ENCODE measurements around the gene MGAT4A.

The MGAT4A gene

GRCh38 chr2:98726735-98727368 lies 4.1 kb downstream of the MGAT4A start:
- DNase-seq = no peak
- TF ChIP-seq EZH2 (optimal IDR thresholded peaks at IDR 0.05; ENCODE audit: low read depth, low read length) (no peak), CTCF (IDR thresholded peaks at IDR 0.05; ENCODE audit: low read length) (no peak), EZH2phosphoT487 (IDR thresholded peaks at IDR 0.05; ENCODE audit: low read length) (no peak)
- no peaks in the 10 kb centered on the region for H3K9me3 ChIP-seq (replicated peaks; ENCODE audit: insufficient read depth, low read length)
- no peak overlapping the region for H3K9ac ChIP-seq (ENCODE audit: low read length)
- H3K9me2 ChIP-seq (replicated peaks; ENCODE audit: insufficient read depth, low read length) = no peaks in the 10 kb centered on the region
- no peak overlapping the region for H2AFZ ChIP-seq (ENCODE audit: low read length)
- H3F3A ChIP-seq (ENCODE audit: insufficient read depth, low read length) = no peaks in the 10 kb centered on the region
- peaks cover 7% of the 10 kb centered on the region; the same call in 1 of the 2 replicates for H3K4me1 ChIP-seq (ENCODE audit: low read length)
- H3K27me3 ChIP-seq (replicated peaks; ENCODE audit: insufficient read depth, low read length) = no peaks in the 10 kb centered on the region
- no peak overlapping the region for H3K27ac ChIP-seq (ENCODE audit: low read length)
- H4K20me1 ChIP-seq (ENCODE audit: insufficient read depth, low read length) = no peaks in the 10 kb centered on the region
- H3K36me3 ChIP-seq (replicated peaks; ENCODE audit: insufficient read depth, low read length) = no peaks in the 10 kb centered on the region
- no peak overlapping the region for H3K4me2 ChIP-seq (ENCODE audit: low read depth, low read length)
- no peaks in the 10 kb centered on the region for H3K79me2 ChIP-seq (ENCODE audit: low read length)
- H3K4me3 ChIP-seq (ENCODE audit: low read length) = no peak overlapping the region

GRCh38 chr2:98726205-98726604 lies 4.7 kb downstream of the MGAT4A start:
- H3K79me2 ChIP-seq (ENCODE audit: low read length) = no peaks in the 10 kb centered on the region
- no peaks in the 10 kb centered on the region for H3F3A ChIP-seq (ENCODE audit: insufficient read depth, low read length)

GRCh38 chr2:98720286-98720685 lies 10.6 kb downstream of the MGAT4A start:
- Histone ChIP-seq H3K36me3 (replicated peaks; ENCODE audit: insufficient read depth, low read length) (no peaks in the 10 kb centered on the region), H3F3A (ENCODE audit: insufficient read depth, low read length) (no peaks in the 10 kb centered on the region), H3K27ac (ENCODE audit: low read length) (no peak overlapping the region), H4K20me1 (ENCODE audit: insufficient read depth, low read length) (no peaks in the 10 kb centered on the region), H3K27me3 (replicated peaks; ENCODE audit: insufficient read depth, low read length) (no peaks in the 10 kb centered on the region), H2AFZ (ENCODE audit: low read length) (no peak overlapping the region), H3K9me3 (replicated peaks; ENCODE audit: insufficient read depth, low read length) (no peaks in the 10 kb centered on the region), H3K9ac (ENCODE audit: low read length) (no peak overlapping the region), H3K79me2 (ENCODE audit: low read length) (no peaks in the 10 kb centered on the region), H3K9me2 (replicated peaks; ENCODE audit: insufficient read depth, low read length) (no peaks in the 10 kb centered on the region), H3K4me2 (ENCODE audit: low read depth, low read length) (no peak overlapping the region), H3K4me3 (ENCODE audit: low read length) (no peak overlapping the region), H3K4me1 (ENCODE audit: low read length) (no peaks in the 10 kb centered on the region)
- TF ChIP-seq CTCF (IDR thresholded peaks at IDR 0.05; ENCODE audit: low read length) (no peak), EZH2 (optimal IDR thresholded peaks at IDR 0.05; ENCODE audit: low read depth, low read length) (no peak), EZH2phosphoT487 (IDR thresholded peaks at IDR 0.05; ENCODE audit: low read length) (no peak)
- DNase-seq = no peak

More at GRCh38 chr2:98726205-98726604, 4.7 kb downstream of the MGAT4A start:
- Histone ChIP-seq H3K27me3 (replicated peaks; ENCODE audit: insufficient read depth, low read length) (no peaks in the 10 kb centered on the region), H3K9me2 (replicated peaks; ENCODE audit: insufficient read depth, low read length) (no peaks in the 10 kb centered on the region), H3K9ac (ENCODE audit: low read length) (no peak overlapping the region), H3K9me3 (replicated peaks; ENCODE audit: insufficient read depth, low read length) (no peaks in the 10 kb centered on the region), H3K27ac (ENCODE audit: low read length) (no peak overlapping the region), H2AFZ (ENCODE audit: low read length) (no peak overlapping the region), H4K20me1 (ENCODE audit: insufficient read depth, low read length) (no peaks in the 10 kb centered on the region), H3K36me3 (replicated peaks; ENCODE audit: insufficient read depth, low read length) (no peaks in the 10 kb centered on the region), H3K4me2 (ENCODE audit: low read depth, low read length) (no peak overlapping the region), H3K4me1 (ENCODE audit: low read length) (0 out of 2 replicates have a peak, but pooled peaks cover 3% of the 10 kb centered on the region), H3K4me3 (ENCODE audit: low read length) (no peak overlapping the region)
- TF ChIP-seq EZH2phosphoT487 (IDR thresholded peaks at IDR 0.05; ENCODE audit: low read length) = no peak
- TF ChIP-seq EZH2 (optimal IDR thresholded peaks at IDR 0.05; ENCODE audit: low read depth, low read length) = no peak
- TF ChIP-seq CTCF (IDR thresholded peaks at IDR 0.05; ENCODE audit: low read length) = no peak
- DNase-seq = no peak

Data from MM.1S (cell line).